Measurements from ENCODE around the gene ANKRD6.
"Not testable (repeated sequence)": the region's sequence is repeated elsewhere in the genome, so short reads cannot be mapped to it uniquely, and the experiment has no call there.

The ANKRD6 gene

DNA sequence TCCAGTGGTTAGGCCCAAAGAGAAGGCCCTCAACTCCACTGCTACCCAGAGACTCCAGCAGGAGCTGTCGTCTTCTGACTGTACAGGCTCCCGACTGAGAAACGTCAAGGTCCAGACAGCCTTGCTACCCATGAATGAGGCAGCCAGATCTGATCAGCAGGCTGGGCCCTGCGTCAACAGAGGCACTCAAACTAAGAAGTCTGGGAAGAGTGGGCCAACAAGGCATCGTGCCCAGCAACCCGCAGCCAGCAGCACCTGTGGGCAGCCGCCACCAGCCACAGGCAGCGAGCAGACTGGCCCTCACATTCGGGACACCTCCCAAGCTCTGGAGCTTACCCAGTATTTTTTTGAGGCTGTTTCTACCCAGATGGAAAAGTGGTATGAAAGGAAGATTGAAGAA is 197.5 kb downstream of the ANKRD6 start:
- H3K9me3 ChIP-seq (ENCODE audit: control insufficient read depth, insufficient read depth, low read length), result no peaks in the 10 kb centered on the region
- no peaks in the 10 kb centered on the region for H3K4me1 ChIP-seq (ENCODE audit: control insufficient read depth, insufficient read depth, low read length)
- H3K27ac ChIP-seq (ENCODE audit: low read depth, low read length), result no peak overlapping the region
- peaks cover 3% of the 10 kb centered on the region for H3K36me3 ChIP-seq (ENCODE audit: control insufficient read depth, insufficient read depth, low read length)
- H3K4me3 ChIP-seq (ENCODE audit: low read depth, low read length), result no peak overlapping the region
- H3K9ac ChIP-seq (ENCODE audit: low read depth, low read length), result no peak overlapping the region
- H3K27me3 ChIP-seq (ENCODE audit: control insufficient read depth, insufficient read depth, low read length), result no peaks in the 10 kb centered on the region

DNA sequence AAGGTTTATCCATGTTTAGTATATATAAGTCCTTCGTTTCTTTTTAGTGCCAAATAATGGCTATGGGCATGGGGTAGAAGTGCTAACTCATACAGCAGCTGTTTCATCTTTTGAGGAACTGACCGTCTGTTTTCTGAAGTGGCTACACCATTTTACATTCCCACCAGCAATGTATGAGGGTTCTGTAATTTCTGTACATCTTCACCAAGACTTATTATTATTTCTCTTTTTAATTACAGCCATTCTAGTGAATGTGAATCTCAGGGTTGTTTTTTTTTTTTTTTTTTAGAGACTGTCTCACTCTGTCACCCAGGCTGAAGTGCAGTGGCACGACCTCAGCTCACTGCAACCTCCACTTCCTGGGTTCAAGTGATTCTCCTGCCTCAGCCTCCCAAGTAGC is 203.5 kb downstream of the ANKRD6 start:
- not testable (repeated sequence) for H3K9me3 ChIP-seq (ENCODE audit: control insufficient read depth, insufficient read depth, low read length); H3K4me1 ChIP-seq (ENCODE audit: control insufficient read depth, insufficient read depth, low read length); H3K4me3 ChIP-seq (ENCODE audit: low read depth, low read length); H3K27ac ChIP-seq (ENCODE audit: low read depth, low read length); H3K27me3 ChIP-seq (ENCODE audit: control insufficient read depth, insufficient read depth, low read length); H3K9ac ChIP-seq (ENCODE audit: low read depth, low read length)
- H3K36me3 ChIP-seq (ENCODE audit: control insufficient read depth, insufficient read depth, low read length), result peaks cover 22% of the 10 kb centered on the region

GRCh38 chr6:89637960-89638319 is 205.0 kb downstream of the ANKRD6 start:
- no peaks in the 10 kb centered on the region for H3K9me3 ChIP-seq (ENCODE audit: control insufficient read depth, insufficient read depth, low read length)
- H3K27ac ChIP-seq (ENCODE audit: low read depth, low read length), result peak overlapping the region; percentile 96
- H3K4me3 ChIP-seq (ENCODE audit: low read depth, low read length), result peak overlapping the region; percentile 97

GRCh38 chr6:89638320-89639195 is 205.6 kb downstream of the ANKRD6 start, which contains the start of gene LYRM2:
TSS of gene LYRM2 (minus strand) at chr6:89638747. CDS start at chr6:89638716, 31 bp downstream.
- peaks cover 38% of the 10 kb centered on the region for H3K36me3 ChIP-seq (ENCODE audit: control insufficient read depth, insufficient read depth, low read length)
- peak within 1 kb of the TSS; percentile 97 for H3K4me3 ChIP-seq (ENCODE audit: low read depth, low read length)
- H3K9ac ChIP-seq (ENCODE audit: low read depth, low read length), result peak within 1 kb of the TSS; percentile 81
- H3K4me1 ChIP-seq (ENCODE audit: control insufficient read depth, insufficient read depth, low read length), result no peaks in the 10 kb centered on the region
- peak within 1 kb of the TSS; percentile 96 for H3K27ac ChIP-seq (ENCODE audit: low read depth, low read length)
- H3K9me3 ChIP-seq (ENCODE audit: control insufficient read depth, insufficient read depth, low read length), result no peaks in the 10 kb centered on the region
- H3K27me3 ChIP-seq (ENCODE audit: control insufficient read depth, insufficient read depth, low read length), result no peaks in the 10 kb centered on the region

More at GRCh38 chr6:89637960-89638319, 205.0 kb downstream of the ANKRD6 start:
- peaks cover 32% of the 10 kb centered on the region for H3K36me3 ChIP-seq (ENCODE audit: control insufficient read depth, insufficient read depth, low read length)
- H3K27me3 ChIP-seq (ENCODE audit: control insufficient read depth, insufficient read depth, low read length), result no peaks in the 10 kb centered on the region
- no peaks in the 10 kb centered on the region for H3K4me1 ChIP-seq (ENCODE audit: control insufficient read depth, insufficient read depth, low read length)
- H3K9ac ChIP-seq (ENCODE audit: low read depth, low read length), result peak overlapping the region; percentile 81

- H3K4me3 ChIP-seq (ENCODE audit: low read depth, low read length), result no peak overlapping the region
- no peaks in the 10 kb centered on the region for H3K4me1 ChIP-seq (ENCODE audit: control insufficient read depth, insufficient read depth, low read length)
- H3K9me3 ChIP-seq (ENCODE audit: control insufficient read depth, insufficient read depth, low read length), result no peaks in the 10 kb centered on the region
- no peak overlapping the region for H3K27ac ChIP-seq (ENCODE audit: low read depth, low read length)
- H3K9ac ChIP-seq (ENCODE audit: low read depth, low read length), result no peak overlapping the region
- no peaks in the 10 kb centered on the region for H3K27me3 ChIP-seq (ENCODE audit: control insufficient read depth, insufficient read depth, low read length)
- H3K36me3 ChIP-seq (ENCODE audit: control insufficient read depth, insufficient read depth, low read length), result peaks cover 54% of the 10 kb centered on the region
Measured at GRCh38 chr6:89640804-89641203, 207.9 kb downstream of the ANKRD6 start.

GRCh38 chr6:89641581-89641980 is 208.6 kb downstream of the ANKRD6 start:
- H3K4me1 ChIP-seq (ENCODE audit: control insufficient read depth, insufficient read depth, low read length); H3K27me3 ChIP-seq (ENCODE audit: control insufficient read depth, insufficient read depth, low read length); H3K9ac ChIP-seq (ENCODE audit: low read depth, low read length); H3K4me3 ChIP-seq (ENCODE audit: low read depth, low read length); H3K9me3 ChIP-seq (ENCODE audit: control insufficient read depth, insufficient read depth, low read length); H3K27ac ChIP-seq (ENCODE audit: low read depth, low read length): not testable (repeated sequence)
- peaks cover 55% of the 10 kb centered on the region for H3K36me3 ChIP-seq (ENCODE audit: control insufficient read depth, insufficient read depth, low read length)

- peaks cover 59% of the 10 kb centered on the region for H3K36me3 ChIP-seq (ENCODE audit: control insufficient read depth, insufficient read depth, low read length)
- no peak overlapping the region for H3K9ac ChIP-seq (ENCODE audit: low read depth, low read length)
- H3K4me3 ChIP-seq (ENCODE audit: low read depth, low read length), result no peak overlapping the region
- no peak overlapping the region for H3K27ac ChIP-seq (ENCODE audit: low read depth, low read length)
- no peaks in the 10 kb centered on the region for H3K4me1 ChIP-seq (ENCODE audit: control insufficient read depth, insufficient read depth, low read length)
- no peaks in the 10 kb centered on the region for H3K27me3 ChIP-seq (ENCODE audit: control insufficient read depth, insufficient read depth, low read length)
- no peaks in the 10 kb centered on the region for H3K9me3 ChIP-seq (ENCODE audit: control insufficient read depth, insufficient read depth, low read length)
Measured at GRCh38 chr6:89642956-89643355, 210.0 kb downstream of the ANKRD6 start.

DNA sequence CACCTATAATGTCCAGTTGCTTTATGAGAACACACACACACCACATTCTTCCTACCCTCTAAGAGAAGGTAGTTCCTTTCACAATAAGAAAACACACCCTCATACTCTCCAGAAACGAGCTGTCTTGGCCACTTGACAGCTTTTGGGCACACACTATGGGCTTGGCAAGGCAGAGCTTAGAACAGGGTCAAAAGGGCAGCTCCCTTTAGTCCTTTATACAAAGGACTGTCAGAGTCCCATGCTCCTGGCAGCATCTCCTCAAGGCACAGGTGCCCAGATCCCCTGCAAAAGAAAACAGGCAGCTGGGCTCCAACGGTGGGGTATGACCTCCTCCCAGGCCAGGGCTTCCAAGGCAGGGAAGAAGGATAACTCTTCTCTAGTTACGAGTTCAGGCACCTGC is 210.5 kb downstream of the ANKRD6 start:
- Histone ChIP-seq H3K36me3 (ENCODE audit: control insufficient read depth, insufficient read depth, low read length) (peaks cover 64% of the 10 kb centered on the region), H3K27ac (ENCODE audit: low read depth, low read length) (no peak overlapping the region), H3K4me1 (ENCODE audit: control insufficient read depth, insufficient read depth, low read length) (no peaks in the 10 kb centered on the region), H3K4me3 (ENCODE audit: low read depth, low read length) (no peak overlapping the region), H3K9ac (ENCODE audit: low read depth, low read length) (no peak overlapping the region), H3K9me3 (ENCODE audit: control insufficient read depth, insufficient read depth, low read length) (no peaks in the 10 kb centered on the region), H3K27me3 (ENCODE audit: control insufficient read depth, insufficient read depth, low read length) (no peaks in the 10 kb centered on the region)

DNA sequence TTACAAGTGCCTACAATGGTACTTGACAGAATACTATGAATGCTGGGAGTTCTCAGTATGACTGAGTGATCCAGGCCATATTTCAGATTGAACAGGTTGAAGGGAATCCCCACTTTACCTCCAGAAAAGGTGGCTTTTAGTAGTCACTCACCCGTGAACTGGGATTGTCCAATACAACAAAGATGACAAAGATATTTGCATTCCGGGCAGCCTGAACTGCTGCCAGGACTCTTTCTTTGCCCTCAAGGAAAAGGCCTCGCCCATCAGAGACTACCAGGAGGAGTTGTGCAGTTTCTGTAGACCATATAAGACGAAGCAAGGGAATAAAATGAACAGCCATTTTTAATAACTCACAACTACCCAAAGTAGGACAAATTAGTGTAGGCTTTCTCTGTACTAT is 211.9 kb downstream of the ANKRD6 start:
- no peaks in the 10 kb centered on the region for H3K27me3 ChIP-seq (ENCODE audit: control insufficient read depth, insufficient read depth, low read length)
- no peak overlapping the region for H3K4me3 ChIP-seq (ENCODE audit: low read depth, low read length)
- H3K9ac ChIP-seq (ENCODE audit: low read depth, low read length), result no peak overlapping the region
- H3K27ac ChIP-seq (ENCODE audit: low read depth, low read length), result no peak overlapping the region
- peaks cover 78% of the 10 kb centered on the region for H3K36me3 ChIP-seq (ENCODE audit: control insufficient read depth, insufficient read depth, low read length)
- no peaks in the 10 kb centered on the region for H3K9me3 ChIP-seq (ENCODE audit: control insufficient read depth, insufficient read depth, low read length)
- H3K4me1 ChIP-seq (ENCODE audit: control insufficient read depth, insufficient read depth, low read length), result no peaks in the 10 kb centered on the region

GRCh38 chr6:89649682-89650081 is 216.7 kb downstream of the ANKRD6 start:
- no peaks in the 10 kb centered on the region for H3K4me1 ChIP-seq (ENCODE audit: control insufficient read depth, insufficient read depth, low read length)
- H3K9me3 ChIP-seq (ENCODE audit: control insufficient read depth, insufficient read depth, low read length), result no peaks in the 10 kb centered on the region
- H3K9ac ChIP-seq (ENCODE audit: low read depth, low read length), result no peak overlapping the region
- H3K36me3 ChIP-seq (ENCODE audit: control insufficient read depth, insufficient read depth, low read length), result peaks cover 98% of the 10 kb centered on the region
- H3K27me3 ChIP-seq (ENCODE audit: control insufficient read depth, insufficient read depth, low read length), result no peaks in the 10 kb centered on the region
- no peak overlapping the region for H3K27ac ChIP-seq (ENCODE audit: low read depth, low read length)
- H3K4me3 ChIP-seq (ENCODE audit: low read depth, low read length), result no peak overlapping the region

DNA sequence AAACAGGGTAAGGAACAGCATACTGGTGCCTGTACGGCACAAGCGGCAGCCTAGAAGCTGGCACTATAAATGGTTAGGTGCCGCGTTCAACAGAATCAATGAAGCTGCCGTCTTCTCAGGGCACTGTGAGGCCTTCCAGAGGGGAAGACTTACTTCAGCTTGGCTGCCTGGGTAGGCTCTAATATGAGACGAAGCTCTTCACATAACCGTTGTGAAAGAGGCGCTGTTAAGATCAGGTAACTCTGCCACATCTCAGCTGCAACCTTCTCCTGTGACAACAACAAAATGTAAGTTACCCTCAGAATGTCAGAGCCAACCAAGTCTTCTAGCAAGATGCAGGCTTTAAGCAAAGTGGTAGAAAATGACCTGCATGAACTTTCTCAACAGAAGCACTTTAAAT is 217.6 kb downstream of the ANKRD6 start:
- H3K4me3 ChIP-seq (ENCODE audit: low read depth, low read length), result no peak overlapping the region
- no peaks in the 10 kb centered on the region for H3K27me3 ChIP-seq (ENCODE audit: control insufficient read depth, insufficient read depth, low read length)
- no peaks in the 10 kb centered on the region for H3K4me1 ChIP-seq (ENCODE audit: control insufficient read depth, insufficient read depth, low read length)
- no peak overlapping the region for H3K9ac ChIP-seq (ENCODE audit: low read depth, low read length)
- H3K27ac ChIP-seq (ENCODE audit: low read depth, low read length), result no peak overlapping the region
- no peaks in the 10 kb centered on the region for H3K9me3 ChIP-seq (ENCODE audit: control insufficient read depth, insufficient read depth, low read length)
- peaks cover 98% of the 10 kb centered on the region for H3K36me3 ChIP-seq (ENCODE audit: control insufficient read depth, insufficient read depth, low read length)
